ENCODE data around the gene IMPDH1. TPM values are rescaled to one million over a fixed set of nuclear protein-coding genes. Genes with fewer than 3 reads are reported as not detected.

The IMPDH1 gene
- polyA plus RNA-seq, 1 donor from 2014 or later: 49.7 TPM

GRCh38 chr7:128403676-128404075, 6.1 kb downstream of the IMPDH1 start:
- Histone ChIP-seq H3K27ac (ENCODE audit: low read length) (no peak overlapping the region), H3K4me3 (ENCODE audit: low read length) (peak overlapping the region; percentile 95), H2AFZ (ENCODE audit: low read depth, low read length) (no peak overlapping the region), H3K4me2 (ENCODE audit: low read length) (no peak overlapping the region), H3K36me3 (ENCODE audit: insufficient read depth, low read length) (no peaks in the 10 kb centered on the region), H4K20me1 (ENCODE audit: insufficient read depth) (no peaks in the 10 kb centered on the region), H3K9me3 (ENCODE audit: low read length) (no peaks in the 10 kb centered on the region), H3K9me2 (ENCODE audit: insufficient read depth, low read length) (no peaks in the 10 kb centered on the region), H3F3A (ENCODE audit: insufficient read depth, low read length, poor library complexity, severe bottlenecking) (peaks cover 3% of the 10 kb centered on the region), H3K27me3 (ENCODE audit: insufficient read depth, low read depth, low read length) (peaks cover 15% of the 10 kb centered on the region), H3K79me2 (replicated peaks; ENCODE audit: insufficient read depth, low read length) (peaks cover 6% of the 10 kb centered on the region), H3K9ac (ENCODE audit: low read length) (no peak overlapping the region)
- no peak for TF ChIP-seq REST (IDR thresholded peaks at IDR 0.05; ENCODE audit: borderline replicate concordance)
- no peak for TF ChIP-seq EZH2 (IDR thresholded peaks at IDR 0.05; ENCODE audit: borderline replicate concordance, insufficient read depth, low read length, poor library complexity, severe bottlenecking)
- no peak for TF ChIP-seq SMC3 (conservative IDR thresholded peaks at IDR 0.05; ENCODE audit: poor library complexity)
- TF ChIP-seq RAD21 (conservative IDR thresholded peaks at IDR 0.05): no peak
- no peak for TF ChIP-seq TAF1 (IDR thresholded peaks at IDR 0.05; ENCODE audit: low read depth)
- TF ChIP-seq EP300 (conservative IDR thresholded peaks at IDR 0.05; ENCODE audit: poor library complexity, severe bottlenecking): no peak
- no peak for TF ChIP-seq POLR2AphosphoS5 (IDR thresholded peaks at IDR 0.05)
- TF ChIP-seq MXI1 (conservative IDR thresholded peaks at IDR 0.05; ENCODE audit: poor library complexity, severe bottlenecking): no peak
- TF ChIP-seq CTCF (IDR thresholded peaks at IDR 0.05; ENCODE audit: poor library complexity, severe bottlenecking): no peak

- peaks cover 5% of the 10 kb centered on the region for H3K27me3 ChIP-seq (ENCODE audit: insufficient read depth, low read depth, low read length)
- TF ChIP-seq CTCF (IDR thresholded peaks at IDR 0.05; ENCODE audit: poor library complexity, severe bottlenecking) (no peak), EP300 (conservative IDR thresholded peaks at IDR 0.05; ENCODE audit: poor library complexity, severe bottlenecking) (no peak), SMC3 (conservative IDR thresholded peaks at IDR 0.05; ENCODE audit: poor library complexity) (no peak), RAD21 (conservative IDR thresholded peaks at IDR 0.05) (no peak), MXI1 (conservative IDR thresholded peaks at IDR 0.05; ENCODE audit: poor library complexity, severe bottlenecking) (no peak), REST (IDR thresholded peaks at IDR 0.05; ENCODE audit: borderline replicate concordance) (no peak), TAF1 (IDR thresholded peaks at IDR 0.05; ENCODE audit: low read depth) (no peak), EZH2 (IDR thresholded peaks at IDR 0.05; ENCODE audit: borderline replicate concordance, insufficient read depth, low read length, poor library complexity, severe bottlenecking) (no peak)
Observed at GRCh38 chr7:128402356-128402755, 7.4 kb downstream of the IMPDH1 start.

More at GRCh38 chr7:128402356-128402755, 7.4 kb downstream of the IMPDH1 start:
- peaks cover 6% of the 10 kb centered on the region for H3K79me2 ChIP-seq (replicated peaks; ENCODE audit: insufficient read depth, low read length)
- no peaks in the 10 kb centered on the region for H4K20me1 ChIP-seq (ENCODE audit: insufficient read depth)
- no peak overlapping the region for H3K4me3 ChIP-seq (ENCODE audit: low read length)
- no peak overlapping the region for H3K4me2 ChIP-seq (ENCODE audit: low read length)
- H3K27ac ChIP-seq (ENCODE audit: low read length): no peak overlapping the region
- peaks cover 3% of the 10 kb centered on the region for H3F3A ChIP-seq (ENCODE audit: insufficient read depth, low read length, poor library complexity, severe bottlenecking)
- H2AFZ ChIP-seq (ENCODE audit: low read depth, low read length): no peak overlapping the region
- H3K9ac ChIP-seq (ENCODE audit: low read length): no peak overlapping the region
- H3K36me3 ChIP-seq (ENCODE audit: insufficient read depth, low read length): no peaks in the 10 kb centered on the region
- H3K9me2 ChIP-seq (ENCODE audit: insufficient read depth, low read length): no peaks in the 10 kb centered on the region
- no peaks in the 10 kb centered on the region for H3K9me3 ChIP-seq (ENCODE audit: low read length)
